Muscle of back (tissue), 11 donors: ENCODE results near the gene TCEAL7. TPM values are rescaled to one million over a fixed set of nuclear protein-coding genes. Genes with fewer than 3 reads are reported as not detected.

Source experiments
- DNase-seq, 3 donors: peaks; one replicate each; pipeline versions ENCODE4 v3.0.0 to v3.0.0-alpha.2; 2013
- polyA plus RNA-seq, 10 donors: library from polyadenylated mRNA; unstranded; fragments of 120-200 nt; gene quantifications; one replicate each; pipeline ENCODE4 v1.2.1, GENCODE V29; 2013; ENCODE audit not compliant: insufficient read length in 10 of 10

TCEAL7 gene
- polyA plus RNA-seq, 10 donors = 163 to 576 (median 330) TPM

GRCh38 chrX:103360916-103361315 is 30.9 kb downstream of the TCEAL7 start:
- no peak for DNase-seq

DNA sequence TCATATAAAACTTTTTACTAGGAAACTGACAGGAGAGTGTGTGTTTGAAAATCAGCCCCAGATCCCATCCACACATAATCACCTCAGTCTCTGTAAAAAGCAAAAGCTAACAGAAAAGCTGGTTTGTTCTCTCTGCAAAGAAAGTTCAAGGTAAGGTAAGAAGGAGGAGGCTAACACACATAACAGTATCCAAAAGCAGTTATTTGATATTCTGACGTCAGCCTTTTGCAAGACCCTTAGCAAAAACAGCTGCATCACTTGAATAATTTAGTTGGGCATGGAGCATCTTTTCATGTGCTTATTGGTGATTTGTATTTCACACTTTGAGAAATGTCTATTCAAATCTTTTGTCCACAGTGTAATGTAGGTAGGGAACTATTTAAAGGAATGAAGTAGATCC is 31.8 kb downstream of the TCEAL7 start:
- DNase-seq = no peak

DNA sequence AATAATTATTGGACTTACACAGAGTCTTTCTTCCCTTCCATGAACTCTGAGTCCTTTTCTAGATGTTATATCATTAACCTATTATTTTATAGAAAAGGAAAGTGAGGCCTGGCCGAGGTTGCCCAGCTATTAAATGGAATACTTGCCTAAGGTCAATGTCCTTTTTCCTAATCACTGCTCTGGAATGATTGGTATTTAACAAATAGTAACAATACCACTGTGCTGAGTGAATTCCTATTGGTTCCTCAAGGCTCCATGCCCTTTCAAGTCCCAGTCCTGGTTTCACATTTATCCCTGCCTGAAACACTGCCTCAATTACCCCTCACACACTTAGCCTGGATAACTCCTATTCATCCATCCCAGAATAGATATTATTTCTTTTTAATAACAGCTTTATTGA is 32.4 kb downstream of the TCEAL7 start:
- no peak for DNase-seq

GRCh38 chrX:103363046-103363445 is 33.0 kb downstream of the TCEAL7 start:
- DNase-seq = no peak

- no peak for DNase-seq
These were observed 37.5 kb downstream of the TCEAL7 start for GRCh38 chrX:103367502-103367901.

GRCh38 chrX:103369479-103369878 is 39.4 kb downstream of the TCEAL7 start:
- no peak for DNase-seq

GRCh38 chrX:103372886-103373285 is 42.8 kb downstream of the TCEAL7 start:
- no peak for DNase-seq

- no peak for DNase-seq
These were observed 43.5 kb downstream of the TCEAL7 start for GRCh38 chrX:103373581-103373980.

DNA sequence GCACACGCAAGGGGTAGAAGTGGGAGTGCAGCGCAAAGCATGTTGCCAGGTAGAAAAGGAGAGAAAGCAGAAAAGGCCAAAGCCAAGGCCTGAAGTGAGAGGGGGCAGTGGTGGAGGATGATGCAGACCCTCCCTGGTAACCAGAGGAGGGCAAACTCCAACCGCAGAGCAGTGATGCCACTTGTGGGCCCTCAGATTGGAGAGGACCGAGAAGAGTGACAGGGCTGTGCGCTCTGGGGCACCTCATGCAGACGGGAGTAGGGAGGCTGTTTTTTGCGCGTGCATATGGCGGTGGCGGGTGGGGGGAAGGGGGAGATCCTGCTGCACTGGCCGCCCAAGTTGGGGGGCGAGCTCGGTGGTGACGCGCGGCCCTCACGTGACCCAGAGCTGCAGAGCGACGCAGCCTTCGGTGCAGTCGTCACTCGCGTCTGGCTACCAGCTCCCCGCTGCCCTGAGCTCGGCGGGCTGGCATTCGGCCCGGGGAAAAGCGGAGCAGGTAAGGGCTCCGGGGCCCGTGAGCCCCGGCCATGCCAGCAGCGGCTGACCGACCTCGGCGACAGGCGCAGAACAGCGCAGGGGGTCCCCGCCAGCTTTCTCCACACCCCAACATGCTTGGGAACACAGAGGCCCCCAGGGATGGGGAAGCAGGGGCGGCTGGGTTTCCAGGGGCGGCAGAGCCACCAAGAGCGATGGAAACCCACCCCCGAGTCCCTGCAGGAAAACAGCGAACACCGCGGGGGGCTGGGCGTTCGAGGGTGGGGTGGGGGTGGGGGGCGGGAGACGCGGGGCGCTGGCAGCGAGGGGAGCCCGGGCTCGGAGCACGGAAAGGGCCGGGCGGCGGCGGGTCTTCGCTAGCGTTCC is 46.3 kb downstream of the TCEAL7 start, which contains the start of gene BEX3:
Gene BEX3 (plus strand): TSS at position 421 of the 861 bp plus-strand sequence. CDS start 984 bp downstream, outside the sequence.
- DNase-seq = peak; percentile 38 to 86 (median 59)

DNA sequence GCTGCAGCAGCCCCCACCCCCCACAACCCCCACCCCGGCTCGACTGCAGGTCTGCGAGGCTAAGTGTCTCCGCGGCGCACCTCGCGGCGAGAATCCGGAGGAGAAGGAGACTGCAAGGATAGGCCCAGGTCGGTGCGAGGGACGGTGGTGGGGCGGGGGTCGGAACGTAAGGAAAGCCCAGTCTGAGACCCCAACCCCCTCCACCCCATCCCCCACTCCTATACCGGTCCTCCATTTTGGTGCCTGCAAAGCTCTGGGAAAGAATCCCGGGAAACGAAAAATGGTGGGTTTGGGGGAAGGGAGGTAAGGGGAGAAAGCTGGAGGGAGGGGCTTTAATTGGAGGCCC is 46.9 kb downstream of the TCEAL7 start:
- DNase-seq = peak; percentile 41 to 71 (median 45)

- no peak for DNase-seq
These were observed 49.0 kb downstream of the TCEAL7 start for GRCh38 chrX:103378990-103379389.

Other genes with a start within 250 kb of the TCEAL7 start
- gene NXF3, start 237.1 kb upstream of the TCEAL7 start, polyA plus RNA-seq = under 1 TPM in 2 of 10 donors, not detected in 8; 0.31 to 0.50 TPM
- 10 to 100 TPM; 32.2 to 56.7 (median 43.1) TPM for gene BEX4, start 115.1 kb upstream of the TCEAL7 start, polyA plus RNA-seq
- 100 to 1,000 TPM; 103 to 134 (median 118) TPM for gene TCEAL8, start 75.1 kb upstream of the TCEAL7 start, polyA plus RNA-seq
- gene TCEAL5, start 53.5 kb upstream of the TCEAL7 start, polyA plus RNA-seq = 1 to 10 TPM; 4.9 to 9.0 (median 6.6) TPM
- gene BEX2, start 19.2 kb upstream of the TCEAL7 start, polyA plus RNA-seq = 10 to 100 TPM; 24.7 to 42.0 (median 34.0) TPM
- 100 to 1,000 TPM; 141 to 198 (median 159) TPM for gene TCEAL9, start 26.3 kb downstream of the TCEAL7 start, polyA plus RNA-seq
- 100 to 1,000 TPM; 117 to 242 (median 160) TPM for gene BEX3, start 46.3 kb downstream of the TCEAL7 start, polyA plus RNA-seq
- gene RAB40A, start 189.2 kb downstream of the TCEAL7 start, polyA plus RNA-seq = 1 to 10 TPM in 3 of 10 donors, under 1 TPM in 7; 0.54 to 2.2 (median 0.77) TPM